GM12865 (cell line): Measurements from ENCODE around the gene C14orf119.

Experiments
- DNase-seq: peaks from one replicate; pipeline ENCODE4 v3.0.0; 2010; ENCODE audit warnings: low read depth
- H3K4me3 ChIP-seq: 2 replicates; pipeline ENCODE4 v1.5.1; 2011; ENCODE audit warnings: mild to moderate bottlenecking, low read depth, low read length, control low read depth
- CTCF ChIP-seq: IDR thresholded peaks from 2 replicates; pipeline ENCODE4 v1.5.1; 2011; ENCODE audit warnings: low read length, control low read depth, low read depth, inconsistent platforms; ENCODE audit not compliant: insufficient read depth; ENCODE audit errors: missing control alignments

The C14orf119 gene

GRCh38 chr14:23066368-23066767 lies 28.9 kb upstream of the C14orf119 start:
- no peak for TF ChIP-seq CTCF
- H3K4me3 ChIP-seq: no peak overlapping the region
- DNase-seq: no peak

- no peak for DNase-seq
- TF ChIP-seq CTCF: no peak
Observed at GRCh38 chr14:23066855-23067744, 28.2 kb upstream of the C14orf119 start.

GRCh38 chr14:23067847-23068788 lies 27.2 kb upstream of the C14orf119 start:
- no peak for DNase-seq
- no peak overlapping the region for H3K4me3 ChIP-seq
- no peak for TF ChIP-seq CTCF

More at GRCh38 chr14:23066855-23067744, 28.2 kb upstream of the C14orf119 start:
- no peak overlapping the region for H3K4me3 ChIP-seq

GRCh38 chr14:23068789-23069412 lies 26.4 kb upstream of the C14orf119 start:
- DNase-seq: peak; percentile 90

GRCh38 chr14:23069413-23069806 lies 25.9 kb upstream of the C14orf119 start:
- DNase-seq: no peak
- H3K4me3 ChIP-seq: no peak overlapping the region
- no peak for TF ChIP-seq CTCF

More at GRCh38 chr14:23068789-23069412, 26.4 kb upstream of the C14orf119 start:
- no peak overlapping the region for H3K4me3 ChIP-seq
- TF ChIP-seq CTCF: peak; percentile 98

- no peak for TF ChIP-seq CTCF
- DNase-seq: no peak
- H3K4me3 ChIP-seq: peak overlapping the region; percentile 87
Observed at GRCh38 chr14:23070262-23071129, 24.8 kb upstream of the C14orf119 start.
